ENCODE results near the gene NSRP1. TPM values are rescaled to one million over a fixed set of nuclear protein-coding genes. Genes with fewer than 3 reads are reported as not detected.
"Not testable (repeated sequence)": the region's sequence is repeated elsewhere in the genome, so short reads cannot be mapped to it uniquely, and the experiment has no call there.

NSRP1 gene
- total RNA-seq, 2 experiments from 2014 or later = 23.0 TPM

- Mint-ChIP-seq H3K9me3 (no peaks in the 10 kb centered on the region), H3K4me1 (peaks cover 14% of the 10 kb centered on the region), H3K36me3 (ENCODE audit: low read depth) (peaks cover 38% of the 10 kb centered on the region), H3K4me3 (no peak overlapping the region), H3K27me3 (no peaks in the 10 kb centered on the region), H3K27ac (no peak overlapping the region)
- DNase-seq = no peak
- ChIA-PET CTCF (interaction anchor here (0.6 to 1.7 kb wide), 4 partner anchors 8 to 835 kb away, joined by 3 to 5 read pairs (median 4); no protein-coding TSS in a partner anchor), POLR2A (no interaction called here)
Observed at GRCh38 chr17:30133197-30133596, 16.6 kb downstream of the NSRP1 start.

GRCh38 chr17:30134551-30134950 lies 17.9 kb downstream of the NSRP1 start:
- no peaks in the 10 kb centered on the region for H3K9me3 Mint-ChIP-seq
- no peaks in the 10 kb centered on the region for H3K27me3 Mint-ChIP-seq
- POLR2A ChIA-PET = no interaction called here

GRCh38 chr17:30137158-30137557 lies 20.5 kb downstream of the NSRP1 start:
- Mint-ChIP-seq H3K9me3 (no peaks in the 10 kb centered on the region), H3K4me1 (peaks cover 15% of the 10 kb centered on the region), H3K27ac (no peak overlapping the region), H3K4me3 (no peak overlapping the region), H3K36me3 (ENCODE audit: low read depth) (peaks cover 28% of the 10 kb centered on the region), H3K27me3 (no peaks in the 10 kb centered on the region)
- ChIA-PET POLR2A (no interaction called here), CTCF (no interaction called here)
- no peak for DNase-seq

More at GRCh38 chr17:30134551-30134950, 17.9 kb downstream of the NSRP1 start:
- peaks cover 16% of the 10 kb centered on the region for H3K4me1 Mint-ChIP-seq
- H3K4me3 Mint-ChIP-seq = no peak overlapping the region
- DNase-seq = no peak
- no peak overlapping the region for H3K27ac Mint-ChIP-seq
- CTCF ChIA-PET = interaction anchor here (0.6 to 0.7 kb wide), 2 partner anchors 206 to 283 kb away, joined by 3 to 5 read pairs; no protein-coding TSS in a partner anchor
- H3K36me3 Mint-ChIP-seq (ENCODE audit: low read depth) = peaks cover 41% of the 10 kb centered on the region

- POLR2A ChIA-PET; H3K4me3 Mint-ChIP-seq; H3K9me3 Mint-ChIP-seq; H3K4me1 Mint-ChIP-seq; H3K36me3 Mint-ChIP-seq (ENCODE audit: low read depth); H3K27ac Mint-ChIP-seq; DNase-seq; H3K27me3 Mint-ChIP-seq: not testable (repeated sequence)
- CTCF ChIA-PET = interaction anchor here (0.7 kb wide), 1 partner anchor 327 kb away, joined by 5 read pairs; no protein-coding TSS in a partner anchor
Observed at GRCh38 chr17:30147860-30148259, 31.2 kb downstream of the NSRP1 start.

- H3K9me3 Mint-ChIP-seq = no peaks in the 10 kb centered on the region
- peaks cover 5% of the 10 kb centered on the region for H3K36me3 Mint-ChIP-seq (ENCODE audit: low read depth)
Observed at GRCh38 chr17:30148376-30148775, 31.8 kb downstream of the NSRP1 start.

GRCh38 chr17:30151471-30151870 lies 34.9 kb downstream of the NSRP1 start:
- Mint-ChIP-seq H3K9me3 (no peaks in the 10 kb centered on the region), H3K4me3 (no peak overlapping the region), H3K36me3 (ENCODE audit: low read depth) (peaks cover 9% of the 10 kb centered on the region), H3K4me1 (peaks cover 7% of the 10 kb centered on the region), H3K27me3 (no peaks in the 10 kb centered on the region), H3K27ac (no peak overlapping the region)
- POLR2A ChIA-PET = no interaction called here
- DNase-seq = no peak
- CTCF ChIA-PET = interaction anchor here (0.6 to 0.8 kb wide), 2 partner anchors 89 to 203 kb away, joined by 3 to 5 read pairs; no protein-coding TSS in a partner anchor

More at GRCh38 chr17:30148376-30148775, 31.8 kb downstream of the NSRP1 start:
- no peak for DNase-seq
- H3K27me3 Mint-ChIP-seq = no peaks in the 10 kb centered on the region
- ChIA-PET CTCF (interaction anchor here (0.7 kb wide), 1 partner anchor 328 kb away, joined by 5 read pairs; no protein-coding TSS in a partner anchor), POLR2A (no interaction called here)
- H3K4me3 Mint-ChIP-seq = no peak overlapping the region
- peaks cover 7% of the 10 kb centered on the region for H3K4me1 Mint-ChIP-seq
- no peak overlapping the region for H3K27ac Mint-ChIP-seq

GRCh38 chr17:30153463-30153862 lies 36.8 kb downstream of the NSRP1 start:
- ChIA-PET CTCF (no interaction called here), POLR2A (no interaction called here)
- Mint-ChIP-seq H3K4me1 (peaks cover 10% of the 10 kb centered on the region), H3K27ac (no peak overlapping the region), H3K9me3 (peaks cover 4% of the 10 kb centered on the region), H3K27me3 (no peaks in the 10 kb centered on the region), H3K4me3 (no peak overlapping the region), H3K36me3 (ENCODE audit: low read depth) (peaks cover 24% of the 10 kb centered on the region)
- no peak for DNase-seq

- ChIA-PET CTCF (no interaction called here), POLR2A (no interaction called here)
- Mint-ChIP-seq H3K27ac (no peak overlapping the region), H3K4me1 (peaks cover 14% of the 10 kb centered on the region), H3K4me3 (no peak overlapping the region), H3K36me3 (ENCODE audit: low read depth) (peaks cover 41% of the 10 kb centered on the region), H3K27me3 (no peaks in the 10 kb centered on the region), H3K9me3 (peaks cover 18% of the 10 kb centered on the region)
- no peak for DNase-seq
Observed at GRCh38 chr17:30155389-30155788, 38.8 kb downstream of the NSRP1 start.

- Mint-ChIP-seq H3K4me1 (peaks cover 14% of the 10 kb centered on the region), H3K27me3 (no peaks in the 10 kb centered on the region), H3K36me3 (ENCODE audit: low read depth) (peaks cover 55% of the 10 kb centered on the region), H3K9me3 (peaks cover 22% of the 10 kb centered on the region), H3K4me3 (no peak overlapping the region), H3K27ac (no peak overlapping the region)
- DNase-seq = no peak
- CTCF ChIA-PET = no interaction called here
- POLR2A ChIA-PET = no interaction called here
Observed at GRCh38 chr17:30158896-30159625, 42.4 kb downstream of the NSRP1 start.

- no peaks in the 10 kb centered on the region for H3K27me3 Mint-ChIP-seq
- no peak overlapping the region for H3K4me3 Mint-ChIP-seq
- H3K36me3 Mint-ChIP-seq (ENCODE audit: low read depth) = peaks cover 55% of the 10 kb centered on the region
- peaks cover 22% of the 10 kb centered on the region for H3K9me3 Mint-ChIP-seq
- no peak for DNase-seq
- ChIA-PET CTCF (interaction anchor here (0.7 to 1.0 kb wide), 2 partner anchors 9 to 316 kb away, joined by 3 read pairs; no protein-coding TSS in a partner anchor), POLR2A (no interaction called here)
- peaks cover 16% of the 10 kb centered on the region for H3K4me1 Mint-ChIP-seq
- no peak overlapping the region for H3K27ac Mint-ChIP-seq
Observed at GRCh38 chr17:30160419-30161172, 44.0 kb downstream of the NSRP1 start.

GRCh38 chr17:30161601-30162000 lies 45.0 kb downstream of the NSRP1 start:
- no peak overlapping the region for H3K27ac Mint-ChIP-seq

GRCh38 chr17:30164531-30164930 lies 47.9 kb downstream of the NSRP1 start:
- H3K27me3 Mint-ChIP-seq = no peaks in the 10 kb centered on the region
- ChIA-PET CTCF (interaction anchor here (1.4 kb wide), 1 partner anchor 12 kb away, joined by 3 read pairs; no protein-coding TSS in a partner anchor), POLR2A (no interaction called here)
- DNase-seq = no peak
- H3K4me1 Mint-ChIP-seq = peaks cover 10% of the 10 kb centered on the region
- no peak overlapping the region for H3K27ac Mint-ChIP-seq
- H3K36me3 Mint-ChIP-seq (ENCODE audit: low read depth) = peaks cover 35% of the 10 kb centered on the region
- H3K4me3 Mint-ChIP-seq = no peak overlapping the region
- peaks cover 12% of the 10 kb centered on the region for H3K9me3 Mint-ChIP-seq

More at GRCh38 chr17:30161601-30162000, 45.0 kb downstream of the NSRP1 start:
- Mint-ChIP-seq H3K4me3 (no peak overlapping the region), H3K9me3 (peaks cover 22% of the 10 kb centered on the region), H3K36me3 (ENCODE audit: low read depth) (peaks cover 57% of the 10 kb centered on the region), H3K4me1 (peaks cover 20% of the 10 kb centered on the region), H3K27me3 (no peaks in the 10 kb centered on the region)
- ChIA-PET CTCF (interaction anchor here (0.7 kb wide), 1 partner anchor 103 kb away, joined by 3 read pairs; no protein-coding TSS in a partner anchor), POLR2A (no interaction called here)
- DNase-seq = no peak

- Mint-ChIP-seq H3K27me3 (no peaks in the 10 kb centered on the region), H3K36me3 (ENCODE audit: low read depth) (peaks cover 29% of the 10 kb centered on the region), H3K4me3 (no peak overlapping the region), H3K9me3 (peaks cover 7% of the 10 kb centered on the region), H3K4me1 (peaks cover 7% of the 10 kb centered on the region), H3K27ac (no peak overlapping the region)
- ChIA-PET CTCF (interaction anchor here (1.4 kb wide), 1 partner anchor 13 kb away, joined by 3 read pairs; no protein-coding TSS in a partner anchor), POLR2A (no interaction called here)
- no peak for DNase-seq
Observed at GRCh38 chr17:30165147-30165546, 48.5 kb downstream of the NSRP1 start.

Measured in activated CD4-positive, alpha-beta T cell treated with anti-CD3 and anti-CD28 coated beads, Interleukin-2, amount 10 ng/mL, durations not matched to agents 7 days and 5 days (primary cell).